Measurements from ENCODE around the gene ORMDL3. TPM values are rescaled to one million over a fixed set of nuclear protein-coding genes. Genes with fewer than 3 reads are reported as not detected.

The ORMDL3 gene
- total and polyA plus RNA-seq, 9 donors: 37.0 to 97.5 (median 52.2) TPM

DNA sequence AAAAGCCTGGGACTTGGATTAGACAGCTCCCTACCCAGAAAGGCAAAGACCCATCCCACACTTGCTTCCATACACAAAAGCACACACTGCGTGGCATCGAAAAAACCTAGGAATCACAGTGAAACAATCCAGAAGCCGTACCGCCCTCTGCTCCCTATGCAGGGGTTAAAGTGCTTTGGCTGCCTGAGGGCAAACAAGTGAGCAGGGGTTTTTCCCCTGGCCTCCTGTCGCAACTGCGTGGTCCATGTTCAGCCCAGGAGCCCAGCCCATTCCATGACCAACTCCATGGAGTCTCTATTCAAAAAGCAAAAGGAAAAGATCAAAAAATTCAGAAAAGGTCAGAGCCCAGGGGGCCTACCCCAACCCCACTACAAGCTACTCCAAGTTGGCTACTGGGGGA is 5.4 kb downstream of the ORMDL3 start:
- Histone ChIP-seq H3K4me3 (no peak overlapping the region), H3K27ac (no peak overlapping the region), H3K36me3 (no peaks in the 10 kb centered on the region), H3K4me1 (ENCODE audit: insufficient read depth) (peaks cover 3% of the 10 kb centered on the region), H3K27me3 (no peaks in the 10 kb centered on the region), H3K9me3 (no peaks in the 10 kb centered on the region)
- no peak for DNase-seq
- no peak for TF ChIP-seq EP300 (IDR thresholded peaks at IDR 0.05)
- TF ChIP-seq POLR2A (IDR thresholded peaks at IDR 0.05): no peak
- TF ChIP-seq, protein P1, sequence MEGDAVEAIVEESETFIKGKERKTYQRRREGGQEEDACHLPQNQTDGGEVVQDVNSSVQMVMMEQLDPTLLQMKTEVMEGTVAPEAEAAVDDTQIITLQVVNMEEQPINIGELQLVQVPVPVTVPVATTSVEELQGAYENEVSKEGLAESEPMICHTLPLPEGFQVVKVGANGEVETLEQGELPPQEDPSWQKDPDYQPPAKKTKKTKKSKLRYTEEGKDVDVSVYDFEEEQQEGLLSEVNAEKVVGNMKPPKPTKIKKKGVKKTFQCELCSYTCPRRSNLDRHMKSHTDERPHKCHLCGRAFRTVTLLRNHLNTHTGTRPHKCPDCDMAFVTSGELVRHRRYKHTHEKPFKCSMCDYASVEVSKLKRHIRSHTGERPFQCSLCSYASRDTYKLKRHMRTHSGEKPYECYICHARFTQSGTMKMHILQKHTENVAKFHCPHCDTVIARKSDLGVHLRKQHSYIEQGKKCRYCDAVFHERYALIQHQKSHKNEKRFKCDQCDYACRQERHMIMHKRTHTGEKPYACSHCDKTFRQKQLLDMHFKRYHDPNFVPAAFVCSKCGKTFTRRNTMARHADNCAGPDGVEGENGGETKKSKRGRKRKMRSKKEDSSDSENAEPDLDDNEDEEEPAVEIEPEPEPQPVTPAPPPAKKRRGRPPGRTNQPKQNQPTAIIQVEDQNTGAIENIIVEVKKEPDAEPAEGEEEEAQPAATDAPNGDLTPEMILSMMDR (IDR thresholded peaks at IDR 0.05): no peak
- WGBS, 3 donors: 92 to 94% (median 93%) methylated on average over 6 of the region's 6 CpGs
- intact Hi-C loops (cut with DNase I): no loop called here

DNA sequence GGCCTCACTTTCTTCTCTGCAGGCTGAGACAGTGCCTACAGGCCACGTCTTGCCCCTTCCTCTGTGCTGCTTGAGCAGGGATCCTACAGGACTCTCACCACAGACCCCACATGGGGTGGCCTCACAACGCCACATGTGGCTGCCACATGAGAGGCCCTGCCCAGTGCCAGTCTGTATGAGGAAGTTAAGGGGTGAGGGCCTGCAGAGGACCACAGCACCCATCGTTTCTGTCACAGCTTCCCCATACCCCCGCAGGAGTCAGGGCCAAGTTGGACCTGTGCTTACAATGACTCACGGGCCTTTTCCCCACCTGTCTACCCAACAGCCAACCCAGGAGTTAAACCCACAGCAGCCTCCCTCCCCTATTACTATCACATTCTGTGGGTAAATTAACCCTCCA is 6.1 kb downstream of the ORMDL3 start:
- WGBS, 3 donors: 80 to 89% (median 82%) methylated on average over 5 of the region's 5 CpGs

DNA sequence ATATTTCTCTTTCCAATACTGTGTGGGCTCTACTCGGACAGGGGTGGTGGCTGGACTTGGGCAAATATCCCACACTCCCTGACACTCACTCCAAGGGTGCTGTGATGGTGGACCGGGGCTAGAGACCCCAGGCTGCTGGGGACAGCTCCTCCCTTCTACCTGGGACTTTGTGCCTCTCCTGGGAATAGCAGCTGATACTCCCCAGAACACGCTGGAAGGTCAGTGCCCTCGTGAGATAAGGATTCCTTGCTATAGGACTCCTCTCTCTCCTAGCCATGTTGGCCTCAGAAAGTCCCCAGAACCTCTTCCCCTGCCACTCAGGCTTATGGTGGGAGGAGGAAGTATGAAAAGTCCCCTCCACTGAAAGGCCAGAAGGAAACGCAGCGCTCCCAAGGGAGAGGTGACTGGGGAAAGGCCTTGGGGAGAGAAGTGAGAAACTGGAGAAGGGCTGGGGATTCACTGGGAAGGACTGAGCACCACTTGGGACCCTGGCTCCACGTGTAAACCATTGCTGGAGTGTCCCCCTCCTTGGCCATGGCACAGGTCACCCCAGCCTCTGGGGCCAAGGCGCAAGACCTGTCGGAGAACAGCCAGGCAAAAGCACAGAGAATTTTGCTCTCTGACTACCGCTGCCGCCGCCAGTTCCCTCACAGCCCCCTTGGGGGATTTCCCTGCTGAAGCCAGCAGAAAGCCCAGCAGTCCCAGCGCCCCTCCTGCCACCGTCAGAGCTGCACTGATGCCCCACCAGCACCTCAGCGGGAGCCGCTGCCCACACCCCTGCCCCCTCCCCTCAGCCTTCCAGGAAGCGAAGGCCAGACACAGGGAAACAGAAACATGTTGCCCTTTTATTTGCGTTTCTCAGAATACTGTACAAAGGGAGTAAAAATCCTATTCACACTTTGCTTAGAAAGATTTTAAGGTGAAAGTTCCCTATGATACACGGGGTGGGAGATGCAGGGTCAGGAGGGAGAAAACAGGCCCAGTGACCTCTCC is 6.9 kb downstream of the ORMDL3 start:
- Histone ChIP-seq H3K27me3 (no peaks in the 10 kb centered on the region), H3K9me3 (no peaks in the 10 kb centered on the region), H3K27ac (no peak overlapping the region), H3K36me3 (no peaks in the 10 kb centered on the region), H3K4me3 (no peak overlapping the region), H3K4me1 (ENCODE audit: insufficient read depth) (no peaks in the 10 kb centered on the region)
- intact Hi-C loops (cut with DNase I): no loop called here
- DNase-seq: no peak
- 71 to 78% (median 74%) methylated on average over 19 of the region's 19 CpGs for WGBS, 3 donors
- no peak for TF ChIP-seq EP300 (IDR thresholded peaks at IDR 0.05)

More for the DNA sequence above, 6.1 kb downstream of the ORMDL3 start:
- DNase-seq: no peak
- Histone ChIP-seq H3K4me3 (no peak overlapping the region), H3K36me3 (no peaks in the 10 kb centered on the region), H3K27ac (no peak overlapping the region), H3K9me3 (no peaks in the 10 kb centered on the region), H3K27me3 (no peaks in the 10 kb centered on the region), H3K4me1 (ENCODE audit: insufficient read depth) (peaks cover under 1% of the 10 kb centered on the region)
- TF ChIP-seq POLR2A (IDR thresholded peaks at IDR 0.05) (no peak), EP300 (IDR thresholded peaks at IDR 0.05) (no peak)
- TF ChIP-seq, protein P1 (IDR thresholded peaks at IDR 0.05): no peak
- intact Hi-C loops (cut with DNase I): no loop called here

DNA sequence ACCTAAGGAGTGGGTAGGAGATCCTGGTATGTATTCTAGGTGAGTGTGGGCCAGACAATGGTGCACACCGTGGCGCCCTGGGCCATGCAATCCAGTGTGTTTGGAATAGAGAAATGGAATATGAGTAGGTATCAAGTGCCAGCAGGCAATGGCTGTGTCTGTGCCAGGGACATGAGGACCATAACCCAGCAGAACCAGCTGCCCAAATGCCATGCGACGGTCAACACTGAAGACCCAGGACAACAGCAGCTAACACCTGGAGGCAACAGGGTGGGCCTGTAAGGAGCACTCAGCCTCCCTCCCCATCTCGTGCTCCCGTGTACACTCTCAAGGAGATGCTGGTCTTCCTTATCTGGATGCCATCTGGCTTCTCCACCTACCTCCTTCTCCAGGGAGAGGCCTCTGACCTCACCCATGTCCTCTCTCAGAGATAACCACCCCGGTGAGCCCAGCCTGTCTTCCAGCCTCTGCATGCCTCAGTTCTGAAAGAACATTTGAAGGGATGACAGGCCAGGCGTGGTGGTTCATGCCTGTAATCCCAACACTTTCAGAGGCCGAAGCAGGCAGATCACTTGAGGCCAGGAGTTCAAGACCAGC is 8.2 kb downstream of the ORMDL3 start:
- intact Hi-C loops (cut with DNase I): loop anchor here in 1 of 4 donors (10.0 kb wide), 1 partner anchor 46 kb away; the partner anchor contains the start of gene GSDMA
- no peak for DNase-seq

More for the DNA sequence above, 8.2 kb downstream of the ORMDL3 start:
- H3K27ac ChIP-seq: no peak overlapping the region
- H3K27me3 ChIP-seq: no peaks in the 10 kb centered on the region
- no peaks in the 10 kb centered on the region for H3K9me3 ChIP-seq
- WGBS, 3 donors: 93 to 96% (median 93%) methylated on average over 9 of the region's 9 CpGs
- no peaks in the 10 kb centered on the region for H3K4me1 ChIP-seq (ENCODE audit: insufficient read depth)
- no peaks in the 10 kb centered on the region for H3K36me3 ChIP-seq
- TF ChIP-seq EP300 (IDR thresholded peaks at IDR 0.05): no peak
- TF ChIP-seq POLR2A (IDR thresholded peaks at IDR 0.05): no peak
- TF ChIP-seq, protein P1 (IDR thresholded peaks at IDR 0.05): no peak
- H3K4me3 ChIP-seq: no peak overlapping the region
